HG03064 (cell line): ENCODE data around the gene SELENOF.

Experiments
- ATAC-seq: cut with Tn5 transposase; IDR thresholded peaks from one replicate; pipeline ENCODE4 v1.9.1; 2021; ENCODE audit warnings: low read depth; ENCODE audit not compliant: unreplicated experiment

SELENOF gene

DNA sequence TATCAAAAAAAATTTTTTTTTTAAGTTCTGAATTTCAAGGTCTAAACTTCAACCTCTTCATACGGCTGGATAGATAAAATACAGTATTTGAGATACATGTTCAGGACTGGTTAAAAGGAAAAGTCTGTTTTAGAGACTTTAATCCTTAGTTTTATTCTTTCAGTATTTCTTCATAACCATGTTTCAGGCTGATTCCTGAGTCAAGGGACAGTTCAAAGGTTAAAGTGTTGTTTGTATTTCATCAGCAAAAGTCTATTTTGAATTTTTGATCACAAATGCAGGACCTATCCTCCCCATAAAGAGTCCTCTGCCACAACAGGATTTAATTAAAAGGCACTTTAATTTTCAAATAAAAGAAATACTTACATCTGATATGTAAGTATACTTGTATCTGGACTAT, 53.5 kb downstream of the SELENOF start:
- no peak for ATAC-seq

DNA sequence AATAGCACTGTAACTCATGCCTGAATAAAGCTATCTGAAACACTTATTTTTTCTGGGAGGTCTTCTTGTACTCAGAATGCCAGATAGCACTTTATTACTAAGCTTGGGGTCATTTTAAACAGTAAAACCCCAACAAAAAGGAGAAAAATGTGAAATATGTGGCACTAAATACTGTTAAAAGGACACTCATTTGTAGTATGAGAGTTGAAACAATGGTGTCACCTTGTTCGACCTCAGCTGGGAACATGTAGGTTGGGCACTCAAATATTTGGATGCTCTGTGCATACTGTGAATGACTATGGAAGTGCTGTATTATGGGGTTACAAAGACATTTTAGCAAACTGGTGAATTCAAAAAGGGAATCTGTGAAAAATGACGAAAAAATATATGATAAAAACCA, 53.9 kb downstream of the SELENOF start:
- ATAC-seq: no peak

DNA sequence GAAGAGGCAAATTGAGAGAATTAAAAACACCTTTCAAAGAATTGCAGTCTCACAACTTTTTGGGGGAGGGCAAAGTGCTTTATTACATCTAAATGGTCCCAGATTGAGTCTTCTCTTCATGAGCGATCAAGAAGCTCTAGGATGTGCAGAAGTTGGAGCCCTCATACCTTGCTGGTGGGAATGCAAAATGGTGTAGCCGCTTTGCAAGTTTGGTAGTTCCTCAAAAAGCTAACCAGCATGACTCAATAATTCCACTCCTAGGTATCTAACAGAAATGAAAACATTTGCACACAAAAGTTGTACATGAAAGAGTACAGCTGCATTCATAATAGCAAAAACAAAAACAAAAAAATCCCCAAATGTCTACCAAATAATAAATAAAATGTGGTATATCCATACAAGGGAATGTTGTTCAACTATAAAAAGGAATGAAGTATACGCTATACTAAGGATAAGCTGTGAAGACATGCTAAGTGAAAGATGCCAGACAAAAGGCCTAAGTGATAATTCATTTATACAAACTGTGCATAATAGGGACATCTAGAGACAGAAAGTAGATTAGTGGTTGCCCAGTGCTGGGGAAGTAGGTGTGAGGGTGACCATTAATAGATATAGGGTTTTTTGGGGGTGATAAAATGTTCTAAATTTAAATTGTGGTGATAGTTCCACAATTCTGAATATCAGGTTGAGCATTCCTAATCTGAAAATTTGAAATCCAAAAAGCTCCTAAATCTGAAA, 55.2 kb downstream of the SELENOF start:
- no peak for ATAC-seq

DNA sequence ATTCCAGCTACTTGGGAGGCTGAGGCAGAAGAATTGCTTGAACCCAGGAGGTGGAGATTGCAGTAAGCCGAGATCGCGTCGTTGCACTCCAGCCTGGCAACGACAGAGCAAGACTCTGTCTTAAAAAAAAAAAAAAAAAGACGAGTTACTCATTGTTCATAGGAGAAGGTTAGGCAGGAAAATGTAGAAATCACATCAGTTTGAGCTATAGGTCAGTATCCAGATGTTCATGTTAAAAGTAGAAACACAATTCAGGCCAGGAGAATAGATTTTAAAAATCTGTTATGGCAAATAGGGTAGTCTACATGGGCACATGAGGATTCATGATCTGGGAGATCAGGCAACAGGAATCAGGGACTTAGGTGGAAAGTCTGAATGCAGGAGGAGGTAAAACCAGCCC, 57.7 kb downstream of the SELENOF start:
- ATAC-seq: no peak

DNA sequence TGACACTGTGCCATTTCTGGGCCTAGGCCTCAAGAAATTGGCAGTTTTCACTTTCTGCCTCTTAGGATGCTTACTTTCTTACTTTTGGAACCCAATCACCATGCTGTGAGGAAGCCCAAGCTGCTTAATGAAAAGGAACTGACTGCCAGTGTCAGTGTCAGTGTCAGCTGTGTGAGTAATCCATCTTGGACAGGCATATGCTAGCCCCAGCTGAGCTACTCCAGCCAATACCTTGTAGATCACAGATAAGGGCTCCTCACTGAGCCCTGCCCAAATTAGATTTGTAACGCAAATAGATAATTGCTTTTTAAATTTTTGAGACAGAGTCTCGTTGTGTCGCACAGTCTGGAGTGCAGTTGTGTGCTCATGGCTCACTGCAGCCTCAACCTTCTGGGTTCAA, 59.6 kb downstream of the SELENOF start:
- ATAC-seq: no peak

DNA sequence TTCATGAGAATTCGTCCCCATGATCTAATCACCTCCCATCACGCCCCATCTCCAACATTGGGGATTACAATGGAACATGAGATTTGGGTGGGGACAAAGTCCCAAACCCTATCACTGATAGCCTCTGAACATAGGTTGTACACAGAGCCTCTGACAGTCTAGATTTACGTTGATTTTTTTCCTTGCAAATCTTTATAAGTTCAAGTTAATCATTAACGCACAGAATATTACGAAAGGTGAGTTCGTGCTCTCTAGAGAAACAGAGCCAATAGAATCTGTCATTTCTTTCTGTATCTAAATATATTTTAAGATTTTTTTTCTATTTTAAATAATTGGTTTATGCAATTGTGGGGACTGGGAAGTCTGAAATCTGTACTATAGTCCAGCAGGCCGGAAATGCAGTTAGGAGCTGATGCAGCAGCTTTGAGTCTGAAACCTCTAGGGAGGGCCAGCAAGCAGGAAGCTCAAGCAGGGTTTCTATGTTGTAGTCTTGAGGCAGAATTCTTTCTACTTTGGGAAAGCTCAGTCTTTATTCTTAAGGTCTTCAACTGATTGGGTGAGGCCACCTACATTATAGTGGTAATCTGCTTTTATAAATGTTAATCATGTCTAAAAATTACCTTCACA, 61.0 kb downstream of the SELENOF start:
- ATAC-seq: no peak

DNA sequence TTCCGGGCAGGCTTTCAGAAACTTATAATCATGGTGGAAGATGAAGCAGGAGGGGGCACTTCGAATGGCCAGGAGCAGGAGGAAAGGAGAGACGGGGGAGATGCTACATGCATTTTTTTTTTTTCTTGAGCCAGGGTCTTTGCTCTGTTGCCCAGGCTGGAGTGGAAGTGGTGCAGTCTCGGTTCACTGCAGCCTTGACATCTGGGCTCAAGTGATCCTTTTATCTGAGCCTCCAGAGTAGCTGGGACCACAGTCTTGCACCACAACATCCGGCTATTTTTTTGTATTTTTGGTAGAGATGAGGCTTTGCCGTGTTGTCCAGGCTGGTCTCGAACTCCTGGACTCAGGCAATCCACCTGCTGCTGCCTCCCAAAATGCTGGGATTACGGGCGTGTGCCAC, 61.6 kb downstream of the SELENOF start:
- ATAC-seq: no peak

DNA sequence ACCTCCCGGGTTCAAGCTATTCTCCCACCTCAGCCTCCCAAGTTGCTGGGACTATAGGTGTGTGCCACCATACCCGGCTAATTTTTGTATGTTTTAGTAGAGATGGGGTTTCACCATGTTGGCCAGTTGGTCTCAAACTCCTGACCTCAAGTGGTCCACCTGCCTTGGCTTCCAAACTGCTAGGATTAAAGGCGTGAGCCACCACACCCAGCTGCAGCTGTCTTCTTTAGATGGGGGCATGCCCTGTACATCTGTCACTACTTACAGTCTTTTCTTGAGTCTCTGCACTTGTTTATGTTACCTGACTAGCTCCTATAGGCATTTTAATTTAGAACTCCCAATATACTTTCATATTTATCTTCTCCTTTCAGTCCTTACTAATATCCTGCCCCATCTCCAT, 64.2 kb downstream of the SELENOF start:
- no peak for ATAC-seq

DNA sequence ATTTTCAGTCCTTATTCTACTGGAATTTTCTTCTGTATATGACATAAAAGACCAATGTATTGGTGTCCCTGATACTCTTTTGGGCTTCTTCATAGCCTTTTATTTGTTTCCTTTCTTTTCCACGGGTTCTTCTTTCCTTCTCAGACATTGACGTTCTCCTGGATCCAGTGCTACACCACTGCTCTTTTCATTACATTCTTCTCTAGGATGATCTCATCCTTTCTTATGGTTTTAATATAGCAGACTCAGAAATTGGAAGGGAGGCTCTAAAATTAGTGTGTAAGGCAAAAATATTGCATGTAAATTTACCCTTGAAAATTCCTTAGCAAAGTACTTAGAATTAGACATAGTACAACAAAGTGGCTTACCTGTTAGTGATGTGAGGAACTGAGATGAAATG, 65.3 kb downstream of the SELENOF start:
- no peak for ATAC-seq

DNA sequence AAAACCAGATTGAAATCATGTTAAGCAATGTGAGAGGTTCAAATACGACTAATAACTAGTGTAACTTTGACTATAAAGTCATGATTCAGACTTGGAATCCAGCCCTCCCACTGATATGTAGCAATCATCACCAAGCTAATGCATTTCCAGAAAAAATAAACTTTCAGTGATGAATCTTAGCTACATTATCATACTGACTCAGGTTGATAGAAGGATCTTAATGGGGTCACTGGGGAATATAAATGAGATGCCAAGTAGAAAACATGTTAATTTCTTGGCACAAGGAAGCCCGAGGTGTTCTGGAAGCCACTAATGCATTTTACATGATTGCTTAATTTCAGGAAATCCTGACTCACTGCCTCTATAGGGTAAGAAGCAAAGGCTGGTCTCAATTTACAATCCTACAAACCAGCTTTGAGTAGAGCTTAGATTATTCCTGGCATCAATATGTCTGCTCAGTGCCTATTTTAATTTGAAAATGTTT, 67.7 kb downstream of the SELENOF start:
- ATAC-seq: no peak

DNA sequence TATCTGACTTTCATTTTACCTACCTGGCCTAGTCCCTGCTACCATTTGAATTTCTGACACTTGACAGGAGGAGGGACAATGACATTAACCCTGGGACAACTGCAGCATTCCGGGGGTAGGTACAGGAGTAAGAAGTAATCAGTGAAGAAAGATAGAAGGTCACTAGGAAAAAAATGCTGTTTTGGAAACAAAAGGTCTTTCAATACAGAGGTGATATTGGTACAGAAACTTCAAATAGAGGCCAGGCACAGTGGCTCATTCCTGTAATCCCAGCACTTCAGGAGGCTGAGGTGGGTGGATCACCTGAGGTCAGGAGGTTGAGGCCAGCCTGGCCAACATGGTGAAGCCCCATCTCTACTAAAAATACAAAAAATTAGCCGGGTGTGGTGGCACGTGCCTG, 68.4 kb downstream of the SELENOF start:
- ATAC-seq: no peak

DNA sequence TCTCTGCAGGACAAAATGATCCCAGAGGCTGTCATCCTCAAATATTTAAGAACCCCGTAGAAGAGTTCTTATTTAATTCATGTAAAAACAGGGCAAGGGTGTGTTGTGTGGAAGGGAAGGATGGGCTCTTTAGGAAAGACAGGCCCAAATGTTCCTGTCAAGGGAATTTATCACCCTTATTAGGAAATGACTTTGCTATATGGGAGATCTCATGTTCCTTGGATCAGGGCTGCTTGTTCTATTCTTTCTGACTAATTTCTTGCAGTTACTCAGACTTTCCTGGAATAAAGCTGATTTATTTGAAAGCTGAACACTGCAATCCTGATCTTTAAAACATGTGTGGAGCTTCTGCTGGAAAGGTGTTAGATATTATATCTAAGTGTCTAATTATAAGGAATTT, 72.8 kb downstream of the SELENOF start:
- no peak for ATAC-seq

DNA sequence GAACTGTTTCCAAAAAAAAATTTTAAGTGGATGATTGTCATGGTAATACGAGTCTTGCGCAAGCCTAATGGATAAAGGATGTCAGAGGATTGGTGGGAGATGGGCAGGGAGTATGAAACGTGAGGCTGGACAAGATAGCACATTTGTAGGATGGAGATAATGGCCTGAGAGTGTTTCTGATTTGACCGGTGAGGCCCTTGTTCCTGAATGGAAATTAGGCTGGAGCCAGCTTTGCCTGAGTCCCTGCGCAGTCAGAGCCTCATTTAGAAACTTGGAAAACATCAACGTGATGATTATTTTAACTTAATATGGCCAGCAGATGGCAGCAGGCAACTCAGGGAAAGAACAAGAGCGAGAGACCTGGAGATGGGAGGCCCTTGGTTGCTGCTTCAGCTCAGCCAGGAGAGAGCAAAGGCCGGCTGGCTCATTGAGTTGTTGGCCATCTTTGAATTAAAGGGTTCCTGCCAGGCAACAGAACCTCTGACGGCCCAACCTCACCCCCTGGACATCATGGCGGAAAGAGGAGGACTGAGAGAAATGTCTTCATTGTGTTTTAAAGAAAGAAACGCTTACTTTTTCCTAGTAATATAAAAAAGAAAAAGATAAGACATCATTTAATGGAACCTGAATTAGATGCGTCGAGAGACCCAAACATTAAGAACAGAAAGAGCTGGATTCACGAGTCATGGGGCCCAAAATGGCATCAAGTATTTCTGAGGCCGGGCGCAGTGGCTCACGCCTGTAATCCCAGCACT, 80.3 kb downstream of the SELENOF start:
- no peak for ATAC-seq

DNA sequence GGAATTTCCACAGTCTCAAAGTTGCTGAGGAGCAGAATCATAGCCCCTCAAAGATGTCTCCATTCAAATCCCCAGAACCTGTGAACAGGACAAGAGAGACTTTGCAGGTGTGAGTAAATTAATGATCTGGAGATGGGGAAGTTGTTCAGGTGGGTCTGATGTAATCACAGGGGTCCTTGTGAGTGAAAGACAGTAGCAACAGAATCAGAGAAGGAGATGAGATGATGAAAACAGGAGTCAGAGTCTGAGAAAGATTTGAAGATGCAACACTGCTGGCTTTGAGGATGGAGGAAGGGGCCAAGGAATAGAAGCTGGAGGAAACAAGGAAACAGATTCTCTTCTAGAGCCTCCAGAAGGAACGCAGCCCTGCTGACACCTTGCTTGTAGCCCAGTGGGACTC, 81.5 kb downstream of the SELENOF start:
- ATAC-seq: no peak

DNA sequence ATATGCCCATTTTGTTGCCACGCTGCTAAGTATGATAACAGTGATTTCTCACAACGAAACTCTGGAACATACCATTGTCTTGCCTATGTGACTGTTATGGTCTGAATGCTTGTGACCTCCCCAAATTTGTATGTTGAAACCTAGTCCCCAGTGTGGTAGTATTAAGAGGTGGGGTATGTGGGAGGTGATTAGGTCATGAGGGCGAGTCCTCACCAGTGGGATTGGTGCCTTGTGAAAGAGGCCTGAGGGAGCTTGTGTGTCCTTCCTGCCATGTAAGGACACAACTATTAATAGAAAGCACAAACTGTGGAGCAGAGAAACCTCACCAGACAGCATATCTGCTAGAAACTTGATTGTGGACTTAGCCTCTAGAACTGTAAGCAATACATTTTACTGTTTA, 84.6 kb downstream of the SELENOF start:
- ATAC-seq: no peak

DNA sequence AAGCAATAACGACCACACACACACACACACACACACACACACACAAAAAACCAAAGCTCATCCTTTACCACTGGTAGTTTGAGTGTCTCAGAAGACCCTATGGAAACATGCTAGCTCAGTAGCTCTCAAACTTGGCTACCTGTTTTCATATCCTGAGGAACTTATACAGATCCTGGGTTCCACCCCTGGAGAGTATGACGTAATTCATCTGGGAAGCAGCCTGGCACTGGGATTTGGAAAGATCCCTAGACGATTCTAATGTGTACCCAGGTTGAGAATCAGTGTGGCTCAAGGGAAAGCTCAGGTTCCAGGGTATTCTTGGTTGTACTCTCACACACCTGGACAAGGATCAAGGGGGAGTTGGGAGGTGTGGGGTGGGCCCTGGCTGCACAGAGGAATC, 85.9 kb downstream of the SELENOF start:
- ATAC-seq: no peak

DNA sequence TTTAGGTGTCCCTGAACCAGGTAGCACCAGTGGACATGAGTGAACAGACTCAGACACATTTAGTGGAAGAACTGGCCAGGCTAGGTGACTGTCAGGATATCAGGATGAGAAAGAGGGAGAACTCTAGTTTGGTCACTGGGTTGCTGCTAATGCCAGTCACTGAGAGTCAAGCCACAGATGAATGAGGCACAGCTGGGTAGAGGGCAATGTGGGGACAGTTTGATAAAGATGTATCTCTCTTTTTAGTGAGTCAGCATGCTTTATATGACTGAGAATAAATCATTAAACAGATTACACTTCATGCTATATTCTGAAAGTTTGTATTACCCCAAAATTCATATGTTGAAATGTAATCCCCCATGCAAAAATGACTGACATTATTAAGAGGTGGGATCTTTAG, 87.1 kb downstream of the SELENOF start:
- ATAC-seq: no peak

DNA sequence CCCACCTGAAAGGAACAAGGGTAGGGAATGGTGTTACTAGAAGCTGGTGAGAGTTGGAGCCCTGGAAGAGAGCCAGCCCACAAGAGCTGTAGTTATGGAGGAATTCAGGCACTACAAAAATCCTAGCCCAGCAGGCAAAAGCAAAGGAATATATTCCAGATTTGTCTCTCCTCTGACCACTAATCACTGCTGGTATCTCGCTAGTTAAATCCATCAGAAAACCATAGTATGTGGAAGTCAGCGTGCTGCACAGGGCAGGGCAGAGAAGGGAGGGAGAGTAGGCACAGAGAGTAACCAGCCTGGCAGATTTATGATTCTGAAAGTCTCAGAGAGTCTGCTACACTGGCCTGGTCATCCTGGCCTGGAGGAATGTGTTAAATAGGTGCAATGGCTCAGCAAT, 88.6 kb downstream of the SELENOF start:
- no peak for ATAC-seq

DNA sequence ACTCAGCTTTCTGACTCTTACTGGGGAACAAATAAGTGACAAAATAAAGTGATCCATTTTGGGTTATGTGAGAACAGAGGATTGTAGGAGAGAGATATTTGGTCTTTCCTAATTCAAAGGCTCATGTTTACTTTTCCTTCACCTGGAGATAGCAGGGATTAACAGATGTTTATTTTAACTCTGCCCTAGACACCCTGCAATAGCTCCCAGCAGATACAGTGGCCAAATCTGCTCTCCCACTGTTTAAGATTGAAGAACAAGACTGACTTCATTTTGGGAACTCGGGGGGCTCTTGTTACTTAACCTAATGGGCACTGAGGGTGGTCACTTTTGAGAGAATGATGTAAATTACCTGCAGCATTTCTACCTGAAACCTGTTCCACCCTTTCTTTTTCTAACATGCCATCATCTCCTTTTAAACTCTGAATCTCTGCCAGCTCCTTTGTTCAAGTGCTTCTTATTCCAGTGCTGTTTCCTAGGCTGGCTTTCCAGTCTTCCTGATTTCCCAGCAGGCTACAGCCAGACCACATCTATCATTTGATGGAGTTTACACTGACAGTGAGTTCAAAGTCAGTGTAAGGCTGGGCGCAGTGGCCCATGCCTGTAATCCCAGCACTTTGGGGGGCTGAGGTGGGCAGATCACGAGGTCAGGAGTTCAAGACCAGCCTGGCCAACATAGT, 90.0 kb downstream of the SELENOF start:
- no peak for ATAC-seq

DNA sequence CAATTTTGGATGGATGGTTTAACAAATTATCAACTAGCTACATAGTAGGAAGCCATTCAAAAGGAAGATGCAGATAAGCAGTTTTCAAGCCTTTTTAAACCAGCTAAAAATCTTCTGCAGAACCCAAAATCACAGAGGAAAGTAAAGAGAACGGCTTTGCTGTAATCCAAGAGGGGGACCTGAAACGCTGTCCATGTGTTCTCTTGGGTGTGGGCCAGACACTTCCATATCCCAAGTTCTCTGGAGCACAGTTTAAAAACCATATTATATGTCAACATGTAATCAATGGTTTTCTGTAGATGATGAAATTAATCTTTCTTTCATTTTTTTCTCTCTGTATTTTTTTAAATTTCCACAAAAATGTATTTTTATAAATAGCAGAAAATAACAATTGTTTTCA, 90.5 kb downstream of the SELENOF start:
- ATAC-seq: no peak

DNA sequence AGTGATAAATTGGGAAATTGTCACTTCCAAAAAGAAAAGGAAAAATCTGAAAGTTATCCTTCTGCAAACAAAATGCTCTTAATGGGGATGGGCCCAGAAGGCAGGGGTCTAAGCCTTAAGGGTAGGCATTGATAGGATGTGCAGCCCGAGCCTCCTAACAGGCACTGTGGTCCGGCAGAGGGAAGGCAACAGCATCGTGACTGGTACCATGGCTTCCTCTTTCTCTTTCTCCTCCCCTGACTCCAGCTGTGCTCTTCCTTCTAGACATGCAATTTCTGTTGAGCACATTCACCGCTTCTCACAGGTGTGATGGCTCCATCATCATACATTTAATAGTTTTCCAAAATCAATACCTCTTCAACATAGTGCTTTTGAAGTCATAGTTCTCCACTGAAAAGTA, 91.5 kb downstream of the SELENOF start:
- ATAC-seq: no peak
